Karpas-422 (cell line): ENCODE measurements around the gene CRX. TPM values are rescaled to one million over a fixed set of nuclear protein-coding genes. Genes with fewer than 3 reads are reported as not detected.
"Not testable (repeated sequence)": the region's sequence is repeated elsewhere in the genome, so short reads cannot be mapped to it uniquely, and the experiment has no call there.

ENCODE experiments used
- DNase-seq: peaks from one replicate; pipeline ENCODE4 v3.0.0-alpha.2; 2015
- H2AFZ ChIP-seq: fragments of 200-600 bp; sonication (generic); 2 replicates; pipeline ENCODE4 v1.6.1; 2014; ENCODE audit warnings: antibody characterized with exemption, low read length, mixed read lengths
- H3K27ac ChIP-seq: fragments of 200-600 bp; sonication (generic); 2 replicates; pipeline ENCODE4 v1.5.1; 2014; ENCODE audit warnings: mild to moderate bottlenecking, low read length, moderate library complexity
- H3K27me3 ChIP-seq: fragments of 200-600 bp; sonication (generic); 2 replicates; pipeline ENCODE4 v1.6.1; 2014; ENCODE audit warnings: low read length, mixed read lengths
- H3K36me3 ChIP-seq: fragments of 200-600 bp; sonication (generic); 2 replicates; pipeline ENCODE4 v1.6.1; 2014; ENCODE audit warnings: low read length, mixed read lengths; ENCODE audit not compliant: insufficient read depth
- H3K4me1 ChIP-seq: fragments of 200-600 bp; sonication (generic); 2 replicates; pipeline ENCODE4 v1.6.1; 2014; ENCODE audit warnings: mild to moderate bottlenecking, low read length, mixed read lengths
- H3K4me2 ChIP-seq: fragments of 200-600 bp; sonication (generic); 2 replicates; pipeline ENCODE4 v1.6.1; 2014; ENCODE audit warnings: low read length, low read depth, mild to moderate bottlenecking; ENCODE audit not compliant: poor library complexity, severe bottlenecking
- H3K4me3 ChIP-seq: fragments of 200-600 bp; sonication (generic); 2 replicates; pipeline ENCODE4 v1.5.1; 2014; ENCODE audit warnings: mild to moderate bottlenecking, antibody characterized with exemption, low read length, mixed read lengths
- H3K79me2 ChIP-seq: fragments of 200-600 bp; sonication (generic); 2 replicates; pipeline ENCODE4 v1.6.1; 2014; ENCODE audit warnings: mild to moderate bottlenecking, low read length, mixed read lengths
- H3K9ac ChIP-seq: fragments of 200-600 bp; sonication (generic); 2 replicates; pipeline ENCODE4 v1.6.0; 2014; ENCODE audit warnings: low read length
- H3K9me2 ChIP-seq: fragments of 200-600 bp; sonication (generic), shearing (Covaris generic); replicated peaks from 2 replicates; pipeline ENCODE4 v1.6.0; 2014; ENCODE audit warnings: mild to moderate bottlenecking, low read length, moderate library complexity; ENCODE audit not compliant: insufficient read depth
- H3K9me3 ChIP-seq: fragments of 300-700, 200-600 bp; sonication (generic); 2 replicates; pipeline ENCODE4 v1.6.1; 2014; ENCODE audit warnings: low read length, mixed read lengths
- H4K20me1 ChIP-seq: fragments of 200-600 bp; sonication (generic); 2 replicates; pipeline ENCODE4 v1.6.1; 2014; ENCODE audit warnings: mild to moderate bottlenecking, antibody characterized with exemption, low read length, low read depth; ENCODE audit not compliant: insufficient read depth
- total RNA-seq: library from RNA; depleted of rRNA; stranded (reverse); fragments of >200 nt; shearing (Covaris generic); gene quantifications from 2 replicates; pipeline ENCODE4 v1.2.3, GENCODE V29; 2014; ENCODE audit warnings: low replicate concordance

CRX gene
- total RNA-seq, 1 experiment from 2014 or later = not detected

GRCh38 chr19:47781590-47782262, 40.0 kb upstream of the CRX start:
- H3K36me3 ChIP-seq = no peaks in the 10 kb centered on the region

GRCh38 chr19:47786566-47786965, 35.2 kb upstream of the CRX start:
- no peaks in the 10 kb centered on the region for H3K36me3 ChIP-seq
- H3K9me2 ChIP-seq = no peaks in the 10 kb centered on the region
- no peak overlapping the region for H3K4me3 ChIP-seq
- no peak overlapping the region for H2AFZ ChIP-seq
- no peaks in the 10 kb centered on the region for H3K27me3 ChIP-seq
- no peak overlapping the region for H3K4me2 ChIP-seq
- no peaks in the 10 kb centered on the region for H3K79me2 ChIP-seq
- no peaks in the 10 kb centered on the region for H3K9me3 ChIP-seq
- H3K9ac ChIP-seq = no peak overlapping the region
- no peak for DNase-seq
- H3K27ac ChIP-seq = no peak overlapping the region
- no peaks in the 10 kb centered on the region for H3K4me1 ChIP-seq
- H4K20me1 ChIP-seq = no peaks in the 10 kb centered on the region

More at GRCh38 chr19:47781590-47782262, 40.0 kb upstream of the CRX start:
- Histone ChIP-seq H3K4me1 (peaks cover 7% of the 10 kb centered on the region), H3K27me3 (no peaks in the 10 kb centered on the region), H3K27ac (no peak overlapping the region), H2AFZ (no peak overlapping the region), H3K9me2 (no peaks in the 10 kb centered on the region), H3K9ac (no peak overlapping the region), H3K9me3 (no peaks in the 10 kb centered on the region), H3K4me3 (no peak overlapping the region), H4K20me1 (no peaks in the 10 kb centered on the region), H3K79me2 (no peaks in the 10 kb centered on the region), H3K4me2 (no peak overlapping the region)
- DNase-seq = no peak

- H2AFZ ChIP-seq, H3K79me2 ChIP-seq, H3K27ac ChIP-seq, H3K9me3 ChIP-seq, H3K9me2 ChIP-seq, H3K36me3 ChIP-seq, H4K20me1 ChIP-seq, H3K27me3 ChIP-seq, DNase-seq, H3K4me2 ChIP-seq, H3K4me3 ChIP-seq, H3K9ac ChIP-seq, H3K4me1 ChIP-seq: not testable (repeated sequence)
Measured at GRCh38 chr19:47787307-47787706, 34.4 kb upstream of the CRX start.

GRCh38 chr19:47789811-47790210, 31.9 kb upstream of the CRX start:
- H3K79me2 ChIP-seq, H3K9me3 ChIP-seq, H4K20me1 ChIP-seq, H3K9ac ChIP-seq, H3K27me3 ChIP-seq, H3K4me1 ChIP-seq, H3K27ac ChIP-seq, H2AFZ ChIP-seq, H3K4me2 ChIP-seq, H3K4me3 ChIP-seq, H3K9me2 ChIP-seq, H3K36me3 ChIP-seq, DNase-seq: not testable (repeated sequence)

- Histone ChIP-seq H3K79me2 (no peaks in the 10 kb centered on the region), H3K36me3 (no peaks in the 10 kb centered on the region), H2AFZ (no peak overlapping the region), H4K20me1 (no peaks in the 10 kb centered on the region), H3K9ac (no peak overlapping the region), H3K9me3 (peaks cover 4% of the 10 kb centered on the region; the same call in 1 of the 2 replicates), H3K9me2 (no peaks in the 10 kb centered on the region), H3K27me3 (no peaks in the 10 kb centered on the region), H3K4me3 (no peak overlapping the region), H3K27ac (no peak overlapping the region), H3K4me1 (no peaks in the 10 kb centered on the region), H3K4me2 (no peak overlapping the region)
- peak; percentile 90 for DNase-seq
Measured at GRCh38 chr19:47790398-47790814, 31.3 kb upstream of the CRX start.

- Histone ChIP-seq H3K9ac (no peak overlapping the region), H3K4me3 (no peak overlapping the region)
- DNase-seq = no peak
Measured at GRCh38 chr19:47792616-47793015, 29.1 kb upstream of the CRX start.

GRCh38 chr19:47794526-47794925, 27.2 kb upstream of the CRX start:
- no peak overlapping the region for H3K4me2 ChIP-seq
- no peaks in the 10 kb centered on the region for H3K27me3 ChIP-seq
- no peak for DNase-seq
- no peak overlapping the region for H3K27ac ChIP-seq
- no peaks in the 10 kb centered on the region for H4K20me1 ChIP-seq
- peaks cover 4% of the 10 kb centered on the region; the same call in 1 of the 2 replicates for H3K9me3 ChIP-seq
- H3K9me2 ChIP-seq = no peaks in the 10 kb centered on the region
- H2AFZ ChIP-seq = no peak overlapping the region
- no peak overlapping the region for H3K9ac ChIP-seq
- no peaks in the 10 kb centered on the region for H3K79me2 ChIP-seq
- H3K4me1 ChIP-seq = no peaks in the 10 kb centered on the region
- no peak overlapping the region for H3K4me3 ChIP-seq
- H3K36me3 ChIP-seq = no peaks in the 10 kb centered on the region

More at GRCh38 chr19:47792616-47793015, 29.1 kb upstream of the CRX start:
- Histone ChIP-seq H3K36me3 (no peaks in the 10 kb centered on the region), H3K27ac (no peak overlapping the region), H3K27me3 (no peaks in the 10 kb centered on the region), H3K4me2 (no peak overlapping the region), H4K20me1 (no peaks in the 10 kb centered on the region), H2AFZ (no peak overlapping the region), H3K9me3 (peaks cover 4% of the 10 kb centered on the region; the same call in 1 of the 2 replicates), H3K4me1 (no peaks in the 10 kb centered on the region), H3K79me2 (no peaks in the 10 kb centered on the region), H3K9me2 (no peaks in the 10 kb centered on the region)

- Histone ChIP-seq H3K9me3 (peaks cover 4% of the 10 kb centered on the region; the same call in 1 of the 2 replicates), H3K4me1 (no peaks in the 10 kb centered on the region), H2AFZ (no peak overlapping the region), H3K27ac (no peak overlapping the region), H3K36me3 (no peaks in the 10 kb centered on the region), H3K4me2 (no peak overlapping the region), H4K20me1 (no peaks in the 10 kb centered on the region), H3K9ac (no peak overlapping the region), H3K4me3 (no peak overlapping the region), H3K79me2 (no peaks in the 10 kb centered on the region), H3K9me2 (no peaks in the 10 kb centered on the region), H3K27me3 (no peaks in the 10 kb centered on the region)
- no peak for DNase-seq
Measured at GRCh38 chr19:47796785-47797184, 25.0 kb upstream of the CRX start.
